Measurements from ENCODE around the gene LRRC27.

LRRC27 gene

DNA sequence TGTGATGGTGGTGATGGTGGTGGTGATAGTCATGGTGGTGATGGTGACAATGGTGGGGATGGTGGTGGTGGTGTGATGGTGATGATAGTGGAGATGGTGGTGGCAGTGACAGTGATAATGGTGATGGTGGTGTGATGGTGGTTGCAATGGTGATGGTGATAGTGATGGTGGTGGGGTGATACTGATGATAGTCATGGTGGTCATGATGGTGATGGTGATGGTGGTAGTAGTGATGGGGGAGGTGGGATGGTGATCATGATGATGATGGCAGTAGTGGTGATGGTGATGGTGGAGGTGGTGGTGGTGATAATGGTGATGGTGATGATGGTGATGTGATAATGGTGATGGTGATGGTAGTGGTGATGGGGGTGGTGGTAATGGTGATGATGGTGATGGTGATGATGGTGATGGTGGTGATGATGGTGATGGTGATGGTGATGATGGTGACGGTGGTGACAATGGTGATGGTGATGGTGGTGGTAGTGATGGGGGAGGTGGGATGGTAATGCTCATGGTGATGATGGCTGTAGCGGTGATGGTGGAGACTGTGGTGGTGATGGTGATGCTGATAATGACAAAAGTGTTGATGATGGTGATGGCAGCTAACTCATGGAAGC lies 60.3 kb downstream of the LRRC27 start:
- TF ChIP-seq EGR1 (IDR thresholded peaks at IDR 0.05) = no peak
- no peak for TF ChIP-seq USF1 (IDR thresholded peaks at IDR 0.05)
- TF ChIP-seq FOXM1 (IDR thresholded peaks at IDR 0.05; ENCODE audit: borderline replicate concordance, low read depth) = no peak
- no peak for TF ChIP-seq TCF12 (IDR thresholded peaks at IDR 0.05; ENCODE audit: low read depth)
- no peak for TF ChIP-seq ZBTB7A (IDR thresholded peaks at IDR 0.05; ENCODE audit: low read depth)
- no peak for TF ChIP-seq CEBPB (IDR thresholded peaks at IDR 0.05)
- TF ChIP-seq RAD21 (IDR thresholded peaks at IDR 0.05; ENCODE audit: low read depth) = no peak
- TF ChIP-seq TAF1 (IDR thresholded peaks at IDR 0.05; ENCODE audit: low read depth) = no peak
- TF ChIP-seq TEAD4 (IDR thresholded peaks at IDR 0.05) = no peak
- no peak for TF ChIP-seq YY1 (IDR thresholded peaks at IDR 0.05; ENCODE audit: low read depth)
- TF ChIP-seq EP300 (IDR thresholded peaks at IDR 0.05; ENCODE audit: borderline replicate concordance) = no peak
- no peak for TF ChIP-seq CREB1 (IDR thresholded peaks at IDR 0.05; ENCODE audit: low read depth)

DNA sequence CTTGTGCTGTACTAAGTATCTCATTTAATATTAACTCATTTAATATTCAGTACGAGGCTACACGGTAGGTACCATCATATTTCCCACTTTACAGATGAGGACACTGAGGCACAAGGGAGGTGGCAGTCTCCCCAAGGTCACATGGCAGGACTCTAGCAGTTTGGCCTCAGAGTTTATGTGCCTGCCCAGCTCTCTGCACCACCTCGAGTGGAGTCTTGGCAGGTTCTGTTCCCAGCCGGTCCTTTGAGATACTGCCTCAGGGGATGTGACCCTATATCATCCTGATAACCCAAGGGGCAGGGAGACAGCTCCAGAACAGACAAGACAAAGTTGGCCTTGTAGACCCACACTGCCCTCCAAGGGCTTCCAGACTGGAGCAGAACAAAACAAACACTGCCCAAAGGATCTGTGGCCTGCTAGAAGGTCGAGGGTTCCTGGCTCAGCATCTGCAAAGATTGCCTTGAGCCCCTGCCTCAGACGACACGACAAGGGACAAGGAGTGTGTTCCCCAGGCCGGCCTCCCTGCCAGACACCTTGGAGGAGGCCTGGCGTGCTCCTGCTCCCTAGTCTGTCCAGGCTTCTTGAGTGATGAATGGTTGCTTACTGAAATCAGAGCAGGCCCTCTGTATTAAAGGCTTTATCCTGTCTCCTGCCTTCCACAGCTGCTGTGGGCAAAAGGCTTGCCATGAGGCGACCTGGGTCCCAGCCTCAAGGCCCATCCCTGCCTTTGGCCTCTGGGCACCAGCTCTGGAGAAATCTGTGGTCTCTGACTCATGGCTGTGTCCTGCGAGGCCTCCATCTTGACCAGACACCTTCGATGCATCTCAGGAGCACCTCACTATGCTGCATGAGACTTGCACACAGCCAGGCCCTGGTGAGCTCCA lies 61.1 kb downstream of the LRRC27 start:
- TF ChIP-seq USF1 (IDR thresholded peaks at IDR 0.05) = no peak
- TF ChIP-seq FOXM1 (IDR thresholded peaks at IDR 0.05; ENCODE audit: borderline replicate concordance, low read depth) = no peak
- no peak for TF ChIP-seq MAX (IDR thresholded peaks at IDR 0.05)
- TF ChIP-seq RAD21 (IDR thresholded peaks at IDR 0.05; ENCODE audit: low read depth) = no peak
- no peak for TF ChIP-seq TAF1 (IDR thresholded peaks at IDR 0.05; ENCODE audit: low read depth)
- TF ChIP-seq TCF12 (IDR thresholded peaks at IDR 0.05; ENCODE audit: low read depth) = no peak
- no peak for TF ChIP-seq CREB1 (IDR thresholded peaks at IDR 0.05; ENCODE audit: low read depth)
- TF ChIP-seq YY1 (IDR thresholded peaks at IDR 0.05; ENCODE audit: low read depth) = no peak
- no peak for TF ChIP-seq ZBTB7A (IDR thresholded peaks at IDR 0.05; ENCODE audit: low read depth)
- TF ChIP-seq TEAD4 (IDR thresholded peaks at IDR 0.05) = no peak
- no peak for TF ChIP-seq EP300 (IDR thresholded peaks at IDR 0.05; ENCODE audit: borderline replicate concordance)
- no peak for TF ChIP-seq CEBPB (IDR thresholded peaks at IDR 0.05)
- TF ChIP-seq EGR1 (IDR thresholded peaks at IDR 0.05) = no peak
- no peak for TF ChIP-seq NFIC (IDR thresholded peaks at IDR 0.05)
- no peak for TF ChIP-seq REST (IDR thresholded peaks at IDR 0.05; ENCODE audit: low read depth)

- TF ChIP-seq CEBPB (IDR thresholded peaks at IDR 0.05) (no peak), REST (IDR thresholded peaks at IDR 0.05; ENCODE audit: low read depth) (no peak), TAF1 (IDR thresholded peaks at IDR 0.05; ENCODE audit: low read depth) (no peak), USF1 (IDR thresholded peaks at IDR 0.05) (no peak), RAD21 (IDR thresholded peaks at IDR 0.05; ENCODE audit: low read depth) (no peak), MAX (IDR thresholded peaks at IDR 0.05) (no peak), ZBTB7A (IDR thresholded peaks at IDR 0.05; ENCODE audit: low read depth) (no peak), FOXM1 (IDR thresholded peaks at IDR 0.05; ENCODE audit: borderline replicate concordance, low read depth) (no peak)
These were observed 61.7 kb downstream of the LRRC27 start for GRCh38 chr10:132393695-132394181.

GRCh38 chr10:132394201-132394811 lies 62.3 kb downstream of the LRRC27 start:
- TF ChIP-seq CEBPB (IDR thresholded peaks at IDR 0.05) (no peak), MAX (IDR thresholded peaks at IDR 0.05) (no peak), REST (IDR thresholded peaks at IDR 0.05; ENCODE audit: low read depth) (no peak), FOXM1 (IDR thresholded peaks at IDR 0.05; ENCODE audit: borderline replicate concordance, low read depth) (no peak), TAF1 (IDR thresholded peaks at IDR 0.05; ENCODE audit: low read depth) (no peak), YY1 (IDR thresholded peaks at IDR 0.05; ENCODE audit: low read depth) (no peak), TEAD4 (IDR thresholded peaks at IDR 0.05) (no peak), NFIC (IDR thresholded peaks at IDR 0.05) (no peak)
